Ovary (tissue), 9 donors: ENCODE data around the gene KRT37. TPM values are rescaled to one million over a fixed set of nuclear protein-coding genes. Genes with fewer than 3 reads are reported as not detected.
"Not testable (repeated sequence)": the region's sequence is repeated elsewhere in the genome, so short reads cannot be mapped to it uniquely, and the experiment has no call there.

Experiments
- DNase-seq, 5 donors: peaks; one replicate each; pipeline ENCODE4 v3.0.0-alpha.2; 2019 to 2020
- H3K27ac ChIP-seq, 2 donors: fragments of 200-600 bp; one replicate each; pipeline versions ENCODE4 v1.5.1 to v1.8.0; 2019 to 2022
- H3K27me3 ChIP-seq: fragments of 200-600 bp; one replicate; pipeline ENCODE4 v1.8.0; 2022
- H3K36me3 ChIP-seq: fragments of 200-600 bp; sonication (generic); one replicate; pipeline ENCODE4 v1.5.1; 2019
- H3K4me1 ChIP-seq: one replicate; pipeline ENCODE4 v1.8.1; 2013; ENCODE audit warnings: mild to moderate bottlenecking, moderate library complexity; ENCODE audit not compliant: insufficient read depth
- H3K4me3 ChIP-seq: fragments of 200-600 bp; sonication (generic); one replicate; pipeline ENCODE4 v1.5.1; 2017
- H3K9me3 ChIP-seq, 2 donors: fragments of 200-600 bp in 1 of 2; sonication (generic) in 1 of 2; one replicate each; pipeline versions ENCODE4 v1.5.1 to v1.8.1; 2013 to 2019; ENCODE audit warnings: mild to moderate bottlenecking in 1 of 2, moderate library complexity in 1 of 2
- CTCF ChIP-seq, 3 donors: fragments of 450-650 bp in 2 of 3; fragments of 200-600 bp in 1 of 3; IDR thresholded peaks; one replicate each; pipeline versions ENCODE4 v1.5.1 to v1.8.0; 2016 to 2022; ENCODE audit warnings: antibody characterized with exemption in 3 of 3, mild to moderate bottlenecking in 1 of 3
- EP300 ChIP-seq: sonication (generic); formaldehyde crosslinking; IDR thresholded peaks from one replicate; pipeline ENCODE4 v1.6.1; 2017; ENCODE audit warnings: antibody characterized with exemption
- POLR2A ChIP-seq: fragments of 450-650 bp; IDR thresholded peaks from one replicate; pipeline ENCODE4 v1.6.1; 2017; ENCODE audit warnings: antibody characterized with exemption, mild to moderate bottlenecking, moderate library complexity
- WGBS, 3 donors: extraction: QIAGEN DNeasy Blood & Tissue Kit in 1 of 3; methylation state at CpG; one replicate each; pipeline versions ENCODE4 v1.1.5 to v1.1.7; 2013 to 2017; 5-methylcytosine and 5-hydroxymethylcytosine counted together
- intact Hi-C, 4 donors: fragments of 100-400 bp; cut with DNase I; formaldehyde crosslinking; loops; one replicate each; pipeline versions ENCODE4 v1.11.0 to v1.15.1; 2022 to 2023
- polyA plus RNA-seq, 2 donors: library from polyadenylated mRNA; stranded (reverse); fragments of 200-250 nt in 1 of 2; fragments of 350-450 nt in 1 of 2; fragmentation: Illumina TruSeq in 1 of 2; extraction: RNeasy Lipid Tissue Mini Kit (QIAGEN cat#74804) in 1 of 2; gene quantifications; one replicate each; pipeline ENCODE4 v1.2.3, GENCODE V29; 2013 to 2014
- total RNA-seq, 7 donors: library from RNA; depleted of rRNA in 2 of 7; stranded (reverse); fragments of >200 nt in 2 of 7; fragmentation: NEBNext Ultra II Directional in 3 of 7; extraction: Animal tissue kit (Norgen Biotek cat#: 25700) in 3 of 7; gene quantifications; one replicate each; pipeline versions ENCODE4 v1.1.0 to v1.2.4, GENCODE V29; 2016 to 2023
- donor health status: DM: no; HTN: no; CAD: no; lungs with moderate emphysema.
- donor health status: DM: no; HTN: no; CAD: no.
- donor health status: Bipolar disorder and iron deficiency.
- donor health status: DM: yes; HTN: yes; CAD: no.
- donor health status: DM: no; HTN: no; CAD: no.
- donor health status: DM: yes; HTN: yes; CAD: no.

Gene KRT37
- total and polyA plus RNA-seq, 9 donors = not detected

DNA sequence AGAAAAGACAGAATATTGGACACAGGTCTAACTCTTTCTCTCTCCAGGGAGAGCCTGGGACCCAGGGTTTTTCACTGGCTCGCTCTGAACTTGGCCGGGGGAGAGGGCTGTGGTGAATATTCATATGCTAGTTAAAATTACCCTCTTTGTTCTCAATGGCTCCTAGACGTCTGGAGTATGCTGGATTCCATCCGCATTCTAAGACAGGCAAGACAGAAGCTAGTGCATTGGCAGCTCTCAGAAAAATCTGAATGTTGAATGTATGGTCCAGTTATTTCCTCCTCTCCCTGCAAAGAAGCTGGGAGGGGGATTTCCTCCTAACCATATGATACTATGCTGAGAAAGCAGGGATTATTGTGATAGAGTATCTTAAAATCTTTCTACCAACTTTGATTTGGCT lies 36.7 kb downstream of the KRT37 start:
- WGBS, 3 donors = 79 to 82% (median 82%) methylated on average over 4 of the region's 4 CpGs

DNA sequence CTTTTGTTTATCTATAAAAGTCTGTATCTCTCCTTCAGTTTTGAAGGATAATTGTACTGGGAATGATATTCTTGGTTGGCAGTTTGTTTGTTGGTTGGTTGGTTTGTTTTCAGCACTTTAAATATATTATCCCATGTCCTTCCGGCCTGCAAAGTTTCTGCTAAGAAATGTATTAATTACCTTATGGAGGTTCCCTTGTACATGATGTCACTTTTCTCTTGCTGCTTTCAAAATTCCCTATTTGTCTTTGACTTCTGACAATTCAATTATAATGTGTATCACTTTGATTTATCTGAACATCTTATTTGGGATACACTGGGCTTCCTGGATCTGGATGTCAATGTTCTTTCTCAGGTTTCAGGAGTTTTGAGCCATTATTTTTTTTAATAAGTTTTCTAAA lies 38.2 kb downstream of the KRT37 start:
- Histone ChIP-seq H3K27me3 (no peaks in the 10 kb centered on the region), H3K4me3 (no peak overlapping the region), H3K9me3 (no peaks in the 10 kb centered on the region), H3K27ac (no peak overlapping the region), H3K36me3 (no peaks in the 10 kb centered on the region), H3K4me1 (no peaks in the 10 kb centered on the region)
- TF ChIP-seq CTCF (IDR thresholded peaks at IDR 0.05) (no peak), POLR2A (no peak), EP300 (no peak)
- 93 to 97% (median 95%) methylated on average over 1 of the region's 1 CpG for WGBS, 3 donors
- intact Hi-C loops = no loop called here
- DNase-seq = no peak

More for the DNA sequence above, 36.7 kb downstream of the KRT37 start:
- no peak overlapping the region for H3K4me3 ChIP-seq
- no peaks in the 10 kb centered on the region for H3K9me3 ChIP-seq
- intact Hi-C loops = no loop called here
- peaks cover 1% of the 10 kb centered on the region for H3K4me1 ChIP-seq
- TF ChIP-seq POLR2A = no peak
- TF ChIP-seq EP300 = no peak
- TF ChIP-seq CTCF (IDR thresholded peaks at IDR 0.05) = no peak
- DNase-seq = no peak
- H3K27me3 ChIP-seq = no peaks in the 10 kb centered on the region
- no peak overlapping the region for H3K27ac ChIP-seq
- no peaks in the 10 kb centered on the region for H3K36me3 ChIP-seq

DNA sequence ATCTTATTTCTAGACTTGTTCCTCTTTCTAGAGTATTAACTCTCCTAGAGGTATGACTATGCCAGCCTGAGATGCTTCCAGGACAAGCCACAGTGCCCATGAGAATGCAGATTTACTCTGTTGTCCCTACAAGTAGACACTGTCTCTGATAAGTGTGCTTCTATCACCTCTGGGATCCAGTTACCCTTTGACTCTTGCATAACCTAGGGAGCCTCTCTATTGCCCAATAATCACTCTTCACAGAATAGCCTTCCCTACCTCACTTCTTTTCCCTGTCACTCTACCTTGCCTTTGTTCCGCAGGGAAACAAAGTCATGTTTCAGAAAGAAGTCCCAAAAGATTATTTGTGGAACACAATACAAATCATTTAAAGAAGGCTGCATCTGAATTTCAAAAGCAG lies 40.7 kb downstream of the KRT37 start:
- TF ChIP-seq EP300 (no peak), CTCF (IDR thresholded peaks at IDR 0.05) (no peak), POLR2A (no peak)
- H3K27me3 ChIP-seq = no peaks in the 10 kb centered on the region
- DNase-seq = no peak
- H3K9me3 ChIP-seq = no peaks in the 10 kb centered on the region
- no peaks in the 10 kb centered on the region for H3K36me3 ChIP-seq
- no peak overlapping the region for H3K27ac ChIP-seq
- intact Hi-C loops = no loop called here
- H3K4me1 ChIP-seq = no peaks in the 10 kb centered on the region
- 93 to 98% (median 97%) methylated on average over 1 of the region's 1 CpG for WGBS, 3 donors
- H3K4me3 ChIP-seq = no peak overlapping the region

DNA sequence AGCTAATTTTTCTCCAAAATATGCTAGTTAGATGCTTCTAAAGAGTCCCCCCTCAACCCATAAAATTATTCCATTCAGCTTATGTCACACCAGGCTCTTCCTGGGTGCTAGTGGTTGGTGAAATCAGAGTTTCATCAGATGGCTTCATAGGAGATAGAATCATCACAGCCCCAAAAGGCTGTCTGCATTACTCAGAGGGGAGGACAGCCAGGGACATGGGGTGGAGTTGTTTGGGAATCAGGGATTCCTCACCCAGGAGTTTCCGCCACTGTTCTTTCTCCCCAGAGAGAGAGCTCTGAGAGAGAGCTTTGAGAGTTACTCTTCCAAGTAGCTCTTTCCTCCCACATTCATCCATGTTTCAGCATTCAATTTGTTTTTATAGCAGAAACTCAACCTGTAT lies 42.0 kb downstream of the KRT37 start:
- H3K4me1 ChIP-seq = peaks cover 3% of the 10 kb centered on the region
- TF ChIP-seq CTCF (IDR thresholded peaks at IDR 0.05) = no peak
- TF ChIP-seq POLR2A = no peak
- TF ChIP-seq EP300 = no peak
- no peaks in the 10 kb centered on the region for H3K36me3 ChIP-seq
- H3K27ac ChIP-seq = no peak overlapping the region
- no peak for DNase-seq
- H3K9me3 ChIP-seq = no peaks in the 10 kb centered on the region
- 75 to 100% (median 96%) methylated on average over 1 of the region's 1 CpG for WGBS, 3 donors
- intact Hi-C loops = no loop called here
- H3K27me3 ChIP-seq = no peaks in the 10 kb centered on the region
- no peak overlapping the region for H3K4me3 ChIP-seq

GRCh38 chr17:41381943-41382342 lies 42.4 kb downstream of the KRT37 start, which contains the start of gene KRT34:
TSS of gene KRT34 (minus strand) at chr17:41382306. CDS start at chr17:41382246, 60 bp downstream.
- H3K9me3 ChIP-seq, H3K27me3 ChIP-seq, H3K27ac ChIP-seq, H3K36me3 ChIP-seq, intact Hi-C loops, H3K4me1 ChIP-seq, DNase-seq, H3K4me3 ChIP-seq: not testable (repeated sequence)
- 93 to 96% (median 96%) methylated on average over 13 of the region's 13 CpGs for WGBS, 3 donors

DNA sequence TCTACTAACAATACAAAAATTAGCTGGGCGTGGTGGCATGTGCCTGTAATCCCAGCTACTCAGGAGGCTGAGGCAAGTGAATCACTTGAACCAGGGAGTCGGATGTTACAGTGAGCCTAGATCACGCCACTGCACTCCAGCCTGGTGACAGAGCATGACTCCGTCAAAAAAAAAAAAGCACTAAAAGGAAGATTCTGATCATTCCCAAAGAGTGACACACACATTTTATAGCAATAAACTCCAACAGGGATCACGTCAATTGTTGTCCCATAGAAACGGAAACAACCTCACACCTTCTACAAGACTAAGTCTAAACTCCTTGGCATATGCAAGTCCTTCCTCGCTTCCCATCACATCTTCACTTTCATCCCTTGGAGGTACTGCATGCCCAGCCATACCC lies 44.3 kb downstream of the KRT37 start:
- H3K4me1 ChIP-seq, H3K27ac ChIP-seq, H3K4me3 ChIP-seq, intact Hi-C loops, H3K36me3 ChIP-seq, H3K27me3 ChIP-seq, DNase-seq, H3K9me3 ChIP-seq: not testable (repeated sequence)
- WGBS, 3 donors = 94 to 98% (median 97%) methylated on average over 7 of the region's 7 CpGs
